ENCODE data around the gene EFCAB13.
"Not testable (repeated sequence)": the region's sequence is repeated elsewhere in the genome, so short reads cannot be mapped to it uniquely, and the experiment has no call there.

Gene EFCAB13

GRCh38 chr17:47373002-47373401 lies 49.2 kb downstream of the EFCAB13 start:
- no peaks in the 10 kb centered on the region for H3K4me1 ChIP-seq (ENCODE audit: control insufficient read depth, insufficient read depth, low read length)
- no peaks in the 10 kb centered on the region for H3K27me3 ChIP-seq (ENCODE audit: control insufficient read depth, insufficient read depth, low read length)
- H3K9me3 ChIP-seq (ENCODE audit: control insufficient read depth, insufficient read depth, low read length): no peaks in the 10 kb centered on the region
- no peak overlapping the region for H3K4me3 ChIP-seq (ENCODE audit: low read length)
- no peak overlapping the region for H3K27ac ChIP-seq (ENCODE audit: low read length)
- WGBS (ENCODE audit: insufficient coverage, insufficient read length): no CpG with 5 or more reads among the region's 1 CpG
- H3K36me3 ChIP-seq (ENCODE audit: control insufficient read depth, insufficient read depth, low read length): no peaks in the 10 kb centered on the region
- DNase-seq (ENCODE audit: low read depth, low spot score): no peak

GRCh38 chr17:47376247-47376646 lies 52.5 kb downstream of the EFCAB13 start:
- no CpG with 5 or more reads among the region's 1 CpG for WGBS (ENCODE audit: insufficient coverage, insufficient read length)
- H3K4me3 ChIP-seq (ENCODE audit: low read length): no peak overlapping the region
- H3K4me1 ChIP-seq (ENCODE audit: control insufficient read depth, insufficient read depth, low read length): no peaks in the 10 kb centered on the region
- no peak for DNase-seq (ENCODE audit: low read depth, low spot score)
- no peaks in the 10 kb centered on the region for H3K9me3 ChIP-seq (ENCODE audit: control insufficient read depth, insufficient read depth, low read length)
- no peaks in the 10 kb centered on the region for H3K36me3 ChIP-seq (ENCODE audit: control insufficient read depth, insufficient read depth, low read length)
- H3K27me3 ChIP-seq (ENCODE audit: control insufficient read depth, insufficient read depth, low read length): no peaks in the 10 kb centered on the region
- no peak overlapping the region for H3K27ac ChIP-seq (ENCODE audit: low read length)

GRCh38 chr17:47388825-47389224 lies 65.1 kb downstream of the EFCAB13 start:
- DNase-seq (ENCODE audit: low read depth, low spot score): no peak
- Histone ChIP-seq H3K9me3 (ENCODE audit: control insufficient read depth, insufficient read depth, low read length) (peaks cover 1% of the 10 kb centered on the region; the same call in 1 of the 2 replicates), H3K27ac (ENCODE audit: low read length) (no peak overlapping the region), H3K4me1 (ENCODE audit: control insufficient read depth, insufficient read depth, low read length) (no peaks in the 10 kb centered on the region), H3K27me3 (ENCODE audit: control insufficient read depth, insufficient read depth, low read length) (no peaks in the 10 kb centered on the region), H3K4me3 (ENCODE audit: low read length) (no peak overlapping the region), H3K36me3 (ENCODE audit: control insufficient read depth, insufficient read depth, low read length) (no peaks in the 10 kb centered on the region)

- not testable (repeated sequence) for DNase-seq (ENCODE audit: low read depth, low spot score); H3K4me1 ChIP-seq (ENCODE audit: control insufficient read depth, insufficient read depth, low read length); H3K9me3 ChIP-seq (ENCODE audit: control insufficient read depth, insufficient read depth, low read length); H3K36me3 ChIP-seq (ENCODE audit: control insufficient read depth, insufficient read depth, low read length); H3K27me3 ChIP-seq (ENCODE audit: control insufficient read depth, insufficient read depth, low read length); H3K4me3 ChIP-seq (ENCODE audit: low read length); H3K27ac ChIP-seq (ENCODE audit: low read length)
- WGBS (ENCODE audit: insufficient coverage, insufficient read length): no CpG with 5 or more reads among the region's 49 CpGs
Observed at GRCh38 chr17:47397532-47398128, 73.9 kb downstream of the EFCAB13 start.

- no CpG with 5 or more reads among the region's 1 CpG for WGBS (ENCODE audit: insufficient coverage, insufficient read length)
- DNase-seq (ENCODE audit: low read depth, low spot score): no peak
Observed at GRCh38 chr17:47400333-47400732, 76.6 kb downstream of the EFCAB13 start.

GRCh38 chr17:47401100-47401499 lies 77.3 kb downstream of the EFCAB13 start:
- no peaks in the 10 kb centered on the region for H3K36me3 ChIP-seq (ENCODE audit: control insufficient read depth, insufficient read depth, low read length)
- WGBS (ENCODE audit: insufficient coverage, insufficient read length): no CpG with 5 or more reads among the region's 2 CpGs
- no peak overlapping the region for H3K27ac ChIP-seq (ENCODE audit: low read length)

More at GRCh38 chr17:47400333-47400732, 76.6 kb downstream of the EFCAB13 start:
- Histone ChIP-seq H3K4me3 (ENCODE audit: low read length) (no peak overlapping the region), H3K4me1 (ENCODE audit: control insufficient read depth, insufficient read depth, low read length) (no peaks in the 10 kb centered on the region), H3K9me3 (ENCODE audit: control insufficient read depth, insufficient read depth, low read length) (no peaks in the 10 kb centered on the region), H3K27ac (ENCODE audit: low read length) (no peak overlapping the region), H3K27me3 (ENCODE audit: control insufficient read depth, insufficient read depth, low read length) (no peaks in the 10 kb centered on the region), H3K36me3 (ENCODE audit: control insufficient read depth, insufficient read depth, low read length) (no peaks in the 10 kb centered on the region)

GRCh38 chr17:47404006-47404405 lies 80.3 kb downstream of the EFCAB13 start:
- Histone ChIP-seq H3K9me3 (ENCODE audit: control insufficient read depth, insufficient read depth, low read length) (no peaks in the 10 kb centered on the region), H3K36me3 (ENCODE audit: control insufficient read depth, insufficient read depth, low read length) (no peaks in the 10 kb centered on the region), H3K27me3 (ENCODE audit: control insufficient read depth, insufficient read depth, low read length) (no peaks in the 10 kb centered on the region), H3K4me3 (ENCODE audit: low read length) (no peak overlapping the region), H3K27ac (ENCODE audit: low read length) (no peak overlapping the region), H3K4me1 (ENCODE audit: control insufficient read depth, insufficient read depth, low read length) (no peaks in the 10 kb centered on the region)
- DNase-seq (ENCODE audit: low read depth, low spot score): no peak
- WGBS (ENCODE audit: insufficient coverage, insufficient read length): no CpG with 5 or more reads among the region's 3 CpGs

More at GRCh38 chr17:47401100-47401499, 77.3 kb downstream of the EFCAB13 start:
- Histone ChIP-seq H3K4me1 (ENCODE audit: control insufficient read depth, insufficient read depth, low read length) (no peaks in the 10 kb centered on the region), H3K4me3 (ENCODE audit: low read length) (no peak overlapping the region), H3K27me3 (ENCODE audit: control insufficient read depth, insufficient read depth, low read length) (no peaks in the 10 kb centered on the region), H3K9me3 (ENCODE audit: control insufficient read depth, insufficient read depth, low read length) (no peaks in the 10 kb centered on the region)
- DNase-seq (ENCODE audit: low read depth, low spot score): no peak

GRCh38 chr17:47404875-47405274 lies 81.1 kb downstream of the EFCAB13 start:
- Histone ChIP-seq H3K9me3 (ENCODE audit: control insufficient read depth, insufficient read depth, low read length) (no peaks in the 10 kb centered on the region), H3K4me1 (ENCODE audit: control insufficient read depth, insufficient read depth, low read length) (no peaks in the 10 kb centered on the region), H3K27me3 (ENCODE audit: control insufficient read depth, insufficient read depth, low read length) (no peaks in the 10 kb centered on the region), H3K36me3 (ENCODE audit: control insufficient read depth, insufficient read depth, low read length) (no peaks in the 10 kb centered on the region), H3K4me3 (ENCODE audit: low read length) (no peak overlapping the region), H3K27ac (ENCODE audit: low read length) (no peak overlapping the region)
- no peak for DNase-seq (ENCODE audit: low read depth, low spot score)

- H3K36me3 ChIP-seq (ENCODE audit: control insufficient read depth, insufficient read depth, low read length): no peaks in the 10 kb centered on the region
- H3K9me3 ChIP-seq (ENCODE audit: control insufficient read depth, insufficient read depth, low read length): no peaks in the 10 kb centered on the region
- WGBS (ENCODE audit: insufficient coverage, insufficient read length): no CpG with 5 or more reads among the region's 3 CpGs
- no peak for DNase-seq (ENCODE audit: low read depth, low spot score)
- no peak overlapping the region for H3K27ac ChIP-seq (ENCODE audit: low read length)
- 0 out of 2 replicates have a peak, but pooled peaks cover 2% of the 10 kb centered on the region for H3K4me1 ChIP-seq (ENCODE audit: control insufficient read depth, insufficient read depth, low read length)
- no peaks in the 10 kb centered on the region for H3K27me3 ChIP-seq (ENCODE audit: control insufficient read depth, insufficient read depth, low read length)
- H3K4me3 ChIP-seq (ENCODE audit: low read length): no peak overlapping the region
Observed at GRCh38 chr17:47413872-47414271, 90.1 kb downstream of the EFCAB13 start.

GRCh38 chr17:47414612-47415011 lies 90.9 kb downstream of the EFCAB13 start:
- H3K36me3 ChIP-seq (ENCODE audit: control insufficient read depth, insufficient read depth, low read length): no peaks in the 10 kb centered on the region
- WGBS (ENCODE audit: insufficient coverage, insufficient read length): no CpG with 5 or more reads among the region's 1 CpG
- H3K9me3 ChIP-seq (ENCODE audit: control insufficient read depth, insufficient read depth, low read length): no peaks in the 10 kb centered on the region
- DNase-seq (ENCODE audit: low read depth, low spot score): no peak
- H3K27me3 ChIP-seq (ENCODE audit: control insufficient read depth, insufficient read depth, low read length): no peaks in the 10 kb centered on the region
- 0 out of 2 replicates have a peak, but pooled peaks cover 2% of the 10 kb centered on the region for H3K4me1 ChIP-seq (ENCODE audit: control insufficient read depth, insufficient read depth, low read length)
- no peak overlapping the region for H3K27ac ChIP-seq (ENCODE audit: low read length)
- H3K4me3 ChIP-seq (ENCODE audit: low read length): no peak overlapping the region
